ENCODE measurements around the gene DBP.

DBP gene

GRCh38 chr19:48638831-48639381 lies 1.7 kb upstream of the DBP start:
- no peak for DNase-seq (ENCODE audit: extremely low read depth, low read depth)
- TF ChIP-seq CTCF (IDR thresholded peaks at IDR 0.05; ENCODE audit: low read depth, low read length) = no peak

GRCh38 chr19:48637948-48638830 lies 1.0 kb upstream of the DBP start:
- TF ChIP-seq CTCF (IDR thresholded peaks at IDR 0.05; ENCODE audit: low read depth, low read length) = peak; percentile 6; the same call in 1 of the 2 replicates

GRCh38 chr19:48637449-48637947 lies 319 bp upstream of the DBP start:
- no peak for TF ChIP-seq CTCF (IDR thresholded peaks at IDR 0.05; ENCODE audit: low read depth, low read length)
- DNase-seq (ENCODE audit: extremely low read depth, low read depth) = peak; percentile 99

More at GRCh38 chr19:48637948-48638830, 1.0 kb upstream of the DBP start:
- DNase-seq (ENCODE audit: extremely low read depth, low read depth) = peak; percentile 96

- DNase-seq (ENCODE audit: extremely low read depth, low read depth) = no peak
- TF ChIP-seq CTCF (IDR thresholded peaks at IDR 0.05; ENCODE audit: low read depth, low read length) = no peak
Measured at GRCh38 chr19:48635966-48636858, 967 bp downstream of the DBP start.

GRCh38 chr19:48635263-48635965 lies 1.8 kb downstream of the DBP start:
- no peak for DNase-seq (ENCODE audit: extremely low read depth, low read depth)

More at GRCh38 chr19:48635263-48635965, 1.8 kb downstream of the DBP start:
- no peak for TF ChIP-seq CTCF (IDR thresholded peaks at IDR 0.05; ENCODE audit: low read depth, low read length)

Data from AG09319 (cell line).